Natural killer cell (primary cell): ENCODE measurements around the gene ZNF580. TPM values are rescaled to one million over a fixed set of nuclear protein-coding genes. Genes with fewer than 3 reads are reported as not detected.

Experiments used
- ATAC-seq, 3 donors: fragments of 150-1000 bp in 2 of 3; fragments of 200-7000 bp in 1 of 3; cut with Tn5 transposase; 1 replicate in 1 of 3; 2 replicates in 2 of 3; pipeline ENCODE4 v1.10.0; 2021; ENCODE audit warnings: mild to moderate bottlenecking in 2 of 3, moderate library complexity in 2 of 3
- DNase-seq, 2 donors: peaks; one replicate each; pipeline versions ENCODE4 v3.0.0 to v3.0.0-alpha.2; 2013 to 2021; ENCODE audit warnings: mixed read lengths in 1 of 2
- H3K27ac ChIP-seq: one replicate; pipeline ENCODE4 v1.5.1; 2013; ENCODE audit warnings: mild to moderate bottlenecking, low read length
- H3K27me3 ChIP-seq: one replicate; pipeline ENCODE4 v1.6.1; 2013; ENCODE audit warnings: low read length; ENCODE audit not compliant: control insufficient read depth, insufficient read depth
- H3K36me3 ChIP-seq: one replicate; pipeline ENCODE4 v1.6.1; 2013; ENCODE audit warnings: low read length; ENCODE audit not compliant: control insufficient read depth, insufficient read depth
- H3K4me1 ChIP-seq: one replicate; pipeline ENCODE4 v1.6.1; 2013; ENCODE audit warnings: low read length; ENCODE audit not compliant: control insufficient read depth, insufficient read depth
- H3K4me3 ChIP-seq: one replicate; pipeline ENCODE4 v1.5.1; 2013; ENCODE audit warnings: low read length
- H3K9me3 ChIP-seq: one replicate; pipeline ENCODE4 v1.6.1; 2013; ENCODE audit warnings: low read length; ENCODE audit not compliant: control insufficient read depth, insufficient read depth
- H3K27ac Mint-ChIP-seq, 2 donors: one replicate each; pipeline ENCODE4 v1.8.0; 2022; ENCODE audit warnings: mild to moderate bottlenecking in 2 of 2, mixed read lengths in 2 of 2, moderate library complexity in 1 of 2
- H3K27me3 Mint-ChIP-seq, 2 donors: one replicate each; pipeline ENCODE4 v1.8.0; 2022; ENCODE audit warnings: low read depth in 2 of 2, mixed read lengths in 2 of 2
- H3K36me3 Mint-ChIP-seq: one replicate; pipeline ENCODE4 v1.8.0; 2022; ENCODE audit warnings: mixed read lengths
- H3K4me1 Mint-ChIP-seq, 2 donors: one replicate each; pipeline ENCODE4 v1.8.0; 2022; ENCODE audit warnings: mixed read lengths in 2 of 2
- H3K4me3 Mint-ChIP-seq: one replicate; pipeline ENCODE4 v1.8.0; 2022; ENCODE audit warnings: mild to moderate bottlenecking, moderate library complexity, mixed read lengths
- H3K9me3 Mint-ChIP-seq, 2 donors: one replicate each; pipeline ENCODE4 v1.8.0; 2022; ENCODE audit warnings: mixed read lengths in 2 of 2
- CTCF ChIP-seq: fragments of 200-600 bp; IDR thresholded peaks from one replicate; pipeline ENCODE4 v1.8.0; 2022; ENCODE audit warnings: antibody characterized with exemption
- WGBS: methylation state at CpG from one replicate; pipeline ENCODE4 v1.1.7; 2013; ENCODE audit warnings: missing lambda C conversion rate; ENCODE audit not compliant: insufficient coverage; 5-methylcytosine and 5-hydroxymethylcytosine counted together
- intact Hi-C: fragments of 100-400 bp; cut with micrococcal nuclease; formaldehyde crosslinking; loops from one replicate; pipeline ENCODE4 v1.14.2; 2022
- total RNA-seq, 4 donors: library from RNA; stranded (reverse); fragments of 120-200 nt in 1 of 4; gene quantifications; one replicate each; pipeline versions ENCODE4 v1.2.3 to v1.2.4, GENCODE V29; 2013 to 2022

Gene ZNF580
- total RNA-seq, 3 donors from 2014 or later (not counting 1 experiment from before 2014, with no cell fraction given): 38.0 to 46.0 (median 40.0) TPM

DNA sequence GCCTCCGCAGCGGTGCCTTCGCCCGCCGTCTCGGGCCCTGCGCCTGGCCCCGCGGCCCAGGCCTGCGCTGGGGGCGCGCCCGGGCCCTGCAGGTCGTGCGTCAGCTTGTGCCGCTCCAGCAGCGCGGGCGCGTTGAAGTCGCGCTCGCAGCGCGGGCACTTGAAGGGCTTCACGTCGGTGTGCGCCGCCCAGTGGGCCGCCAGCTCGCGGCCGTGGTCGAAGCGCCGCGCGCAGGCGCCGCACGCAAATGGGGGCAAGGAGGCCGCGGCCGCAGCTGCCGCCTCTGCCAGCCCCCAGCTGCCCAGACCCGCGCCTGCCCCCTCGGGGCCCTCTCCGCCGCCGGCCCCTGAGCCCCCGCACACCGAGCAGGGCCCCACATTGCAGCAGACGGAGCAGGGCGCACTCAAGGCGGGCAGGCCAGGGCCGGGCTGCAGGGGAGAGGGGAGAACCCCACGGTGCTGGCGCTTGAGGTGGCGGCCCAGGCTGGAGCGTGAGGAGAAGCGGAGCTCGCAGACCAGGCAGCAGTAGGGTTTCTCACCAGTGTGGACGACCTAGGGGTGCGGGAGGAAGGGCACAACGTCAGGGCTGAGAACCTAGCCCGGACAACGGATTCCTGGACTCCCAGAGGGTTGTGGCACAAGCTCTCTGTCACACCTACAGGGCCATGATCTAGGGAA, 47.6 kb upstream of the ZNF580 start:
- H3K9me3 Mint-ChIP-seq: no peaks in the 10 kb centered on the region
- Histone ChIP-seq H3K4me3 (no peak overlapping the region), H3K4me1 (peaks cover under 1% of the 10 kb centered on the region), H3K9me3 (no peaks in the 10 kb centered on the region), H3K27me3 (no peaks in the 10 kb centered on the region), H3K36me3 (peaks cover 5% of the 10 kb centered on the region), H3K27ac (no peak overlapping the region)
- WGBS: 97% methylated on average over 68 of the region's 68 CpGs
- TF ChIP-seq CTCF: no peak
- H3K36me3 Mint-ChIP-seq: no peaks in the 10 kb centered on the region
- no peak overlapping the region for H3K27ac Mint-ChIP-seq
- H3K4me3 Mint-ChIP-seq: no peak overlapping the region
- DNase-seq: no peak
- ATAC-seq: no peak
- intact Hi-C loops: no loop called here
- peaks cover 0 to 12% of the 10 kb centered on the region in 2 donors for H3K27me3 Mint-ChIP-seq
- H3K4me1 Mint-ChIP-seq: peaks cover 0 to 3% of the 10 kb centered on the region in 2 donors

- H3K4me3 ChIP-seq: no peak overlapping the region
- intact Hi-C loops: no loop called here
- Mint-ChIP-seq H3K4me3 (no peak overlapping the region), H3K27me3 (peaks cover 0 to 3% of the 10 kb centered on the region in 2 donors), H3K9me3 (no peaks in the 10 kb centered on the region), H3K36me3 (no peaks in the 10 kb centered on the region), H3K4me1 (peaks cover 7 to 12% of the 10 kb centered on the region in 2 donors), H3K27ac (no peak overlapping the region)
- H3K27me3 ChIP-seq: no peaks in the 10 kb centered on the region
- no peak for TF ChIP-seq CTCF
- no peak overlapping the region for H3K27ac ChIP-seq
- no peaks in the 10 kb centered on the region for H3K9me3 ChIP-seq
- peaks cover 7% of the 10 kb centered on the region for H3K4me1 ChIP-seq
- over 99% methylated on average over 3 of the region's 4 CpGs for WGBS
- ATAC-seq (no peak), DNase-seq (no peak)
- peaks cover 5% of the 10 kb centered on the region for H3K36me3 ChIP-seq
Observed at GRCh38 chr19:55594996-55595545, 45.7 kb upstream of the ZNF580 start.

- no peaks in the 10 kb centered on the region for H3K36me3 Mint-ChIP-seq
- Histone ChIP-seq H3K9me3 (no peaks in the 10 kb centered on the region), H3K27me3 (no peaks in the 10 kb centered on the region), H3K27ac (no peak overlapping the region), H3K4me3 (no peak overlapping the region), H3K4me1 (peaks cover 16% of the 10 kb centered on the region), H3K36me3 (peaks cover 5% of the 10 kb centered on the region)
- WGBS: 95% methylated on average over 3 of the region's 3 CpGs
- intact Hi-C loops: no loop called here
- no peak for ATAC-seq
- no peaks in the 10 kb centered on the region for H3K27me3 Mint-ChIP-seq
- no peak for DNase-seq
- H3K9me3 Mint-ChIP-seq: no peaks in the 10 kb centered on the region
- no peak overlapping the region for H3K4me3 Mint-ChIP-seq
- TF ChIP-seq CTCF: no peak
- peaks cover 11 to 19% of the 10 kb centered on the region in 2 donors for H3K4me1 Mint-ChIP-seq
- H3K27ac Mint-ChIP-seq: peak overlapping the region in 1 of 2 donors; percentile 35
Observed at GRCh38 chr19:55596304-55596703, 44.5 kb upstream of the ZNF580 start.
